ENCODE measurements around the gene FHL1.
"Not testable (repeated sequence)": the region's sequence is repeated elsewhere in the genome, so short reads cannot be mapped to it uniquely, and the experiment has no call there.

Gene FHL1

GRCh38 chrX:136147315-136147901 is at the start of gene FHL1:
FHL1 (plus strand) TSS chrX:136147533.
- peak; percentile 16 to 41 (median 33) for DNase-seq (ENCODE audit: low read depth in 3 of 3, low spot score in 1 of 3)

GRCh38 chrX:136097871-136098805 is 49.2 kb upstream of the FHL1 start:
- DNase-seq (ENCODE audit: low read depth in 3 of 3, low spot score in 1 of 3): no peak

DNA sequence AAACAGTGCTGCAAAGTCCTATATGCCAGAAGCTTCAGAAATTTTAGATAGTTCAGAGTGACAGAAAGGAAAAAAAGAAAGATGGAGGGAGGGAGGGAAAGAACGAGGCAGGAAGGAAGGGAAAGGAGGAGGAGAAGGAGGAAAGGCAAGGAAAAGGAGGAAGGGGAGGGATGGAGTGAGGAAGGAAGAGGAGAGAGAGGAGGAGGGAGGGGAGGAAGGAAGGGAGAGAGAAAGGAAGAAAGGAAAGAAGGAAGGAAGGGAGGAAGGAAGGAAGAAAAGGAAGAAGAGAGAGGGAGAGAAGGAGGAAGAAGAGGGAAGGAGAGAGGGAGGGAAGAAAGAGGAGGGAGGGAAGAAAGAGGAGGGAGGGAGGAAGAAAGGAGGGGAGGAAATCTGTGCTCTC is 42.4 kb upstream of the FHL1 start:
- no peak for DNase-seq (ENCODE audit: low read depth in 3 of 3, low spot score in 1 of 3)

- no peak for DNase-seq (ENCODE audit: low read depth in 3 of 3, low spot score in 1 of 3)
Observed at GRCh38 chrX:136106920-136107528, 40.3 kb upstream of the FHL1 start.

- DNase-seq (ENCODE audit: low read depth in 3 of 3, low spot score in 1 of 3): not testable (repeated sequence)
Observed at GRCh38 chrX:136108905-136109304, 38.4 kb upstream of the FHL1 start.

DNA sequence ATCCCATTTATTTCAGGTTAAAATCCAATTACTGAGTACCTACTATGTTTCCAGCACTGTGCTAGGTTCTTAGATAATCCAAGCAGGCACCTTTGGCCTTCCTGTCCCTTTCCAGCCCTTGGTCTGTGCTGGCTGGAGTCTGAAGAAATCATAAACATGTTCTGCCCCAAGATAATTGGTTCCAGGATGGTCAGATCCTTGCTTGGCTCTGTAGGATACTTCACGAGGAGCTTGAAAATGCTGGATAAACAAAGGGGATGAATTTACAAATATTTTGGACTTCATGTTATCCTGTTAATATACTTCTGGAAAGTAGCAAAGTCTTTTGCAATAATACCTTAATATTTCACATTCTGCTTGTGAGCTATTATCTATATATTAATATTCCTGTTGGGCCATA is 35.0 kb upstream of the FHL1 start:
- DNase-seq (ENCODE audit: low read depth in 3 of 3, low spot score in 1 of 3): no peak

DNA sequence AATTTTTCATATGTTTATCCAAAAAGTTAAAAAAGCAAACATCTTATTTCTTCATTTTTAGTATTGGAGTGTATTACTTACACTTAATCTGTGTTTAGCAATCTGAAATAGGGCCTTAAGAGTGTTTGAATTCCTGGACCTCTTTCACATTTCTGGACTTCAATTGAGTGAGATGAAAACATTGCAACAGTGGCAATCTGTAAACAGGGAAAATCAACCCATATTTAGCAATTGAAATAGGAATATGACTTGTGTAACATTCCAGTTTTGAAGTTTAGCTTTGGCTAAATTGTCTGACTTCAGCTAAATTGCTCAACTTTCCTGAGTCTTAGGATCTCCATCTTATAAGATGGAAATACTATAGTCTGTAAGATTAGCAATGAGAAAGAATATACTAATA is 34.6 kb upstream of the FHL1 start:
- no peak for DNase-seq (ENCODE audit: low read depth in 3 of 3, low spot score in 1 of 3)

GRCh38 chrX:136115126-136115903 is 32.0 kb upstream of the FHL1 start:
- DNase-seq (ENCODE audit: low read depth in 3 of 3, low spot score in 1 of 3): no peak

DNA sequence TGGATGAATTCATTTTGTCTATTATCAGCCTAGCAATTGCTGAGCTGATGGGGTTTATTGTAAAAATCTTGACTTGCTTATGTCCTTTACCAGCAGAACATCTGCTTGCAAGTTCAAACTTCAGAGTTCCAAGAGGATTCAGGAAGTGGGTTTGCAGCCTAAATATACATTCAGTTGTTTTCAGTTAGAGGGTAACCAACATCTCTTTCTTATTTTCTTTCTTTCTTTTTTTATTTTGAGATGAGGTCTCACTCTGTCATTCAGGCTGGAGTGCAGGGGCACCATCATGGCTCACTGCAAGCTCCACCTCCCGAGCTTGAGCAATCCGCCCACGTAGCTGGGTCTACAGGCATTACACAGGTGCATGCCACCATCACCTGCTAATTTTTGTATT is 31.4 kb upstream of the FHL1 start:
- no peak for DNase-seq (ENCODE audit: low read depth in 3 of 3, low spot score in 1 of 3)

DNA sequence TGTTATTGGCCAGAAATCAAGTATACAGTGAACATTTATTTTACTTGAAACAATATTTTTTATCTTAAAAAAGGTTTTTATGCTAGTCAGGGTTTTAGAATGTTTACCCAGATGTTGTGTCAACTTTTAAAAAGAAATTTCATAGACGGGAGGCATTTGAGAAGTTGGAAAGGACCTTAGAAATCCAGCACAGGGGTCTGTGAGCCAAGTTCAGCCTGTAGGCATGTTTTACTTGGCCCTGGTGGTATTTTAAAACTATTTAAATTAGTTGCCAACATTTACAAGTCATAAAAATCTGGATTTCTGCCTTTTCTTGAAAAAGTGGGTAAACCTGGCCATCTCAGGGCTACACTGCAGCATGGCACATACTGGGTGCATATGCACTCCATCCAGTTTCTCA is 25.5 kb upstream of the FHL1 start:
- DNase-seq (ENCODE audit: low read depth in 3 of 3, low spot score in 1 of 3): no peak

- DNase-seq (ENCODE audit: low read depth in 3 of 3, low spot score in 1 of 3): no peak
Observed at GRCh38 chrX:136122207-136122606, 25.1 kb upstream of the FHL1 start.

DNA sequence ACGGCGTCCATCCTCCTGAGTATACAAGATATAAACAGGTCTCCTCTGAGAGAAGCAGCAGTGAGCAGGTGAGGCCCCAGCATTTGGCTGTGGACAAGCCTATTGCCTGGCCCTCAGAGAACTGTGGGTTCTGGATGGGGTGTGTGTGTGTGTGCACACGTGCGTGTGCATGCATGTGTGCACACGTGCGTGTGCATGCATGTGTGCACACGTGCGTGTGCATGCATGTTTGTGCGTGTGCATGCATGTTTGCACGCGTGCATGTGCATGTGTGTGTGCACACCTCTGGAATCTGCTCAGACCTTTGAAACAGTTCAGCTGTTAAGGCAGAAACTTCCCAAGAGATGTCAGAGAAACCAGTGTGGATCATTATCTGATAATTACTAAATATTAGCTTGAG is 22.2 kb upstream of the FHL1 start:
- no peak for DNase-seq (ENCODE audit: low read depth in 3 of 3, low spot score in 1 of 3)

DNA sequence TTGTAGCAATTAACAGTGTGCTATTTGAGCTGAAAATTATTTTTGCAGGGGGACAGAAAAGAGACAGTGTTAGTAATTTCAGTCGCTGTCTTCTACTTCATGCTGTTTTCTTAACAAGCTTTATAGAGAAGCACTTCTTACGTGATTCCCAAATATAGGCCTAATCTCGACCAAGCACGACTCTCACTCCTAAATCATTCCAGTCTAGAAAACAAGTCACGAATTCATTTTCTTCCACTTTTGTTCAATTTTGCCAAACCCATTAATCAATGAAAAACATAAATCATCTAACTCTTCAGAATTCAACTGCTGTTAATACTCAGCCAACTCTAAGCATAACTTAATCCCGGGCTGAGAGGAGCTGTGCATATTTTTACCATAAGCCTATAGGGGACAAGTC is 21.0 kb upstream of the FHL1 start:
- no peak for DNase-seq (ENCODE audit: low read depth in 3 of 3, low spot score in 1 of 3)

DNA sequence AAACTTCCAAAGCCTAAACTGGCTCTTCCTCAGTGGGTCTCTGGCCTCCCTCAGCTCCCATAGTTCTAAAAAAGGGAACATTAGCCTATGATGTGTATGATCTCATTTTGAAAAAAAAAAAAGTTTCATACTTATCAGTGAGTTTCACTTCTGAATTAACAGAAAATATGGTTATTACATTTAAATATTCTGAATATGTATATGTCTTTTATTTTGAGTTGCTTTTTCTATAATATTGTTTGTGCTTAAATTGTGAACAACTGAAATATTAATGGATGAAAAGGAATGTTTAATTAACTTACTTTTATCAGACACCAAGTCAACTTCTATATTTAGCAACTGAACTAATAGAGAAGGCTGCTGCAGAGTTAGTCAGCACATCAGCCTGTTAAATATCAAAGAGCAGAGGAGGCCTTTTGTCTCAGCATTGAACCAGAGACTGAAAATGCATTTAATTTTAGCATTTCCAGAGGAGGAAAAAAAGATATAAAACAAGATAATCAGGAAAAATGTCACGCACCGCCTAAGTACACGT is 20.4 kb upstream of the FHL1 start:
- no peak for DNase-seq (ENCODE audit: low read depth in 3 of 3, low spot score in 1 of 3)

GRCh38 chrX:136128743-136129142 is 18.6 kb upstream of the FHL1 start:
- DNase-seq (ENCODE audit: low read depth in 3 of 3, low spot score in 1 of 3): no peak

- no peak for DNase-seq (ENCODE audit: low read depth in 3 of 3, low spot score in 1 of 3)
Observed at GRCh38 chrX:136130931-136131833, 16.2 kb upstream of the FHL1 start.

- no peak for DNase-seq (ENCODE audit: low read depth in 3 of 3, low spot score in 1 of 3)
Observed at GRCh38 chrX:136138939-136139338, 8.4 kb upstream of the FHL1 start.

- DNase-seq (ENCODE audit: low read depth in 3 of 3, low spot score in 1 of 3): no peak
Observed at GRCh38 chrX:136141569-136141968, 5.8 kb upstream of the FHL1 start.

- no peak for DNase-seq (ENCODE audit: low read depth in 3 of 3, low spot score in 1 of 3)
Observed at GRCh38 chrX:136142592-136142991, 4.7 kb upstream of the FHL1 start.

- no peak for DNase-seq (ENCODE audit: low read depth in 3 of 3, low spot score in 1 of 3)
Observed at GRCh38 chrX:136143711-136144110, 3.6 kb upstream of the FHL1 start.

Measured in stimulated activated CD4-positive, alpha-beta T cell treated with anti-CD3 and anti-CD28 coated beads, TNF-alpha, amount 100 ng/mL, for 1 hour (primary cell).